ENCODE measurements around the gene TLR5.

Gene TLR5

DNA sequence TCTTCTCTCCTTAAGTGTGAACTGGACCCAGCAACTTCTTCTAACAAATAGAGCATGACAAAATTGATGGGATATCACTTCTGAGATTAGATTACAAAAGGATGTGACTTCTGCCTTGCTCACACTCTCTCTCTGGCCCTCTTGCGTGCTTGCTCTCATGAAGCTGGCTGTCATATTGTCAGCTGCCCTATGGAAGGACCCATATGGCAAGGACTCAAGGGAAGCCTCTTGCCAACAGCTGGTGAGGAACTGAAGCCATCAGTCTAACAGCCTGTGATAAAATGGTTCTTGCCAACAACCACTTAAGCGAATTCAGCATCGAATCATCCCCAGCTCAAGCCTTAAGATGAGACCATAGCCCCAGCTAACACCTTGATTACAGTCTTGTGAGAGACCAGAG, 4.8 kb upstream of the TLR5 start:
- H3K4me3 ChIP-seq (ENCODE audit: low read depth, low read length): no peak overlapping the region

DNA sequence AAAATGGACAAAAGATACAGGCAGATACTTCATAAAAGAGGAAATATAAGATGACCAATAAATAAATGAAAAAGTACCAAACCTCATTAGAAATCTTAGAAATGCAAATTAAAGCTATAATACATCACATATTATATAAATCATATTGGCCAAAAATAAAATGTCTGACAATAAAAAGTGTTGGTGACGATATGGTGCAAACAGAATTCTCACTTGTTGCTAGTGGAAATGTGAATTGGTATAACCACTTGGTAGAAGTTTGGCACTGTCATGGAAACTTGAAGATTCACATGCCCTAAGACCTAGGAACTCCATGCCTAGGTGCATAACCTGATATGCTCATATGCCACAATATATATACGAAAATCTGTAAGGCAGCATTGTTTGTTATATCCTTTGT, 4.4 kb upstream of the TLR5 start:
- no peak overlapping the region for H3K4me3 ChIP-seq (ENCODE audit: low read depth, low read length)

DNA sequence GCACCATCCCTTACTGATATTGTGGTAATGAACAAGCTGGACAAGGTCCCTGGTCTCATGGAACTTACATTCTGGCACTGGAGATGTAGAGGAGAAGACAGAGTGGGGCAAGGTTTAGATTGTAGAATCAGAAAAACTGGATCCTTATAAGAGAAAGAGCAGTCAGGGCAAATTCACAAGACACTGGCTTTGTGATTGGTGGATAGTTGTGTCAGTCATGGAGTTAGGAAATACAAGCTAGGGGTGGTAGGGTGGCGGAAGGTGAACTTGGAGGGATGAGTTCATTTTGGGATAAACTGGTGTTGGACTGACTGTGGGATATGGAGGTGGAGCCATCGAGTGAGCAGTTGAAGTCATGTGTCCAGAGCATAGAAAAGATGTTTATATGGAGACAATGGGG, 3.7 kb upstream of the TLR5 start:
- H3K4me3 ChIP-seq (ENCODE audit: low read depth, low read length): no peak overlapping the region

DNA sequence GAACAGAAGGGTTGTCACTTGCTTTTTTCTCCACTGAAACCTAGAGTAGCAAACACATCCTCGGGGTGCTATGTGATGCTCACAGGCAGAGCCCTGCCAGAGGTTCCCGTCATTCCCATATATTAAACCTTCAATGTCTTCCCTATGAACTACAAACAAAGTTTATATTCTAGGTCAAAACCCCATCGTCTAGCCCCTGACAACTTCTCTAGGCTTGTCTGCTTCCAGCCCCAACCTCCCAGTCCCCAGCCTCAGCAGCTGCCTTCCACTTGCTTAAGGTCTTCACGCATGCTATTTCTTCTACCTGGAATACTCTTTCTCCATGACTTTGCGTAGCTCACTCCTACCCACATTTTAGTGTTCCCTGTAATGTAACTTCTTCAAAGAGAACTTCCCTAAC, 1.9 kb upstream of the TLR5 start:
- H3K4me3 ChIP-seq (ENCODE audit: low read depth, low read length): no peak overlapping the region

DNA sequence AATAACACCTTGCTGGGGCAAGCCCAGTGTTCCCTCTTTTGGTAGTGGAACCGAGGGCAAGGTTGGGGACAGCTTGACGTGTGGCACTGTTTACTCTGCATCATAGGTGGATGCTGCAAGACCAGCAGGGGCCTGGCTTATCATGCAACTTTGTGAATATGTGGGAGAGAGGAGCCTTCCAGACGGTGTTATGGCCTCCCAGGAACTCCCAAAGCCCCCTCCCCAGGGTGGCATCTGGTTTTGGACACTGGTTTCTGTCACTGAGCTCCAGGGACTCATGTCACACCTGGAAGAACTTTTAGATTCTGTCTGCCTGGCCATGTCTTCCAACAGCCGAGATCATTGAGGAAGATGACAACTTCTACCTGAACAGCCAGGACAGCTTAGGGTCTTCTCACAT, 1.4 kb upstream of the TLR5 start:
- H3K4me3 ChIP-seq (ENCODE audit: low read depth, low read length): no peak overlapping the region

DNA sequence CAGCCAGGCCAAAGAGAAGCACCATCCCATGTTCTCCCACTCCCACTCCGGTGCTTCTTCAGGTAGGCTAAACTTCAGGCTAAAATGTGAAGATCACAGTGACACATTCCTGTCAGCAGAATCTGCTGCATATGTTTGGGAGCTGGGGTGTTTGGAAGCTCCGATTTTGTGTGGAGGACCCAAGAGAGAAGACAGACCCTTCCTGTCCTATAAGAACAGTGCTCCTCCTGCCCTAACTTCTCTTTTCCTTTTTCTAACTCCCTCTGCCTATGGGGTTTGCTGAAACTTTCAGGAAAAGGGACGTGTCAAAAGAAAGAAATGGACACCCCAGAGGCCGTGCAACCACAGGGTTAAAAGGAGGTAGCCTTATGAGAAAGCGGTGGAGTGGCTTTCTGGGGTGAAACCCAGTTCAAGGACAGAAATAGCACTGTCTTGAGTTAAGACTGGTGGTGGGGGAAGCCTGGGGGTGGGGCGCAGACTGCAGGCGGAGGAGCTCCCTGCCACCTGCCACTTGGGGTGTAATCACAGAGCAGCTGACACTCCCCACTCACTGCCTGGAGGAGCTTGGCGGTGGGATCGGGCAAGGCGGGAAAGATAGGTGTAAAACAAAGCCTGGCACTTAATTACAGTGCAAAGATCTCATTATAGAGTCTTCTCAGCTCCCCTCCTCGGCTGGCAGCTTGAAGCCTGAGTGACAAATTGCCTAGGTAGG, 645 bp upstream of the TLR5 start:
- peak overlapping the region; percentile 48 for H3K4me3 ChIP-seq (ENCODE audit: low read depth, low read length)

DNA sequence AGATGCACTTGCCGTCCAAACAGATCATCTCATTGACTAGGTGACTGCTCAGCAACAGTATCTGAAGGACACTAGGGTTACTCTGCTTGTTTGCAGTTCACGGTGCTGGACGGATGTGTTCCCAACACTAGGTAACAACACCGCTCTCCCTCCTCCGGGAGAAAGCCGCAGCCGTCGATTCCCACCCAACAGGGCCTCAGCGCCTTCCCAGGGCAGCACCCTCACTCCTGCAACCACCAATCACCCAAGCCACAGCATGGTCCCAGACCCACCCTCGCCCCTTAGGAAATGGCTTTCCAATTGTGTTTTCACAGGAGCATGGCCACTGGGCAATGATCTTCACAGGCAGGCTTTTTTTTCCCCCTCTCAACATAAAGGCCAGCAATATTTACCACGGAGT, 779 bp downstream of the TLR5 start:
- no peak overlapping the region for H3K4me3 ChIP-seq (ENCODE audit: low read depth, low read length)

DNA sequence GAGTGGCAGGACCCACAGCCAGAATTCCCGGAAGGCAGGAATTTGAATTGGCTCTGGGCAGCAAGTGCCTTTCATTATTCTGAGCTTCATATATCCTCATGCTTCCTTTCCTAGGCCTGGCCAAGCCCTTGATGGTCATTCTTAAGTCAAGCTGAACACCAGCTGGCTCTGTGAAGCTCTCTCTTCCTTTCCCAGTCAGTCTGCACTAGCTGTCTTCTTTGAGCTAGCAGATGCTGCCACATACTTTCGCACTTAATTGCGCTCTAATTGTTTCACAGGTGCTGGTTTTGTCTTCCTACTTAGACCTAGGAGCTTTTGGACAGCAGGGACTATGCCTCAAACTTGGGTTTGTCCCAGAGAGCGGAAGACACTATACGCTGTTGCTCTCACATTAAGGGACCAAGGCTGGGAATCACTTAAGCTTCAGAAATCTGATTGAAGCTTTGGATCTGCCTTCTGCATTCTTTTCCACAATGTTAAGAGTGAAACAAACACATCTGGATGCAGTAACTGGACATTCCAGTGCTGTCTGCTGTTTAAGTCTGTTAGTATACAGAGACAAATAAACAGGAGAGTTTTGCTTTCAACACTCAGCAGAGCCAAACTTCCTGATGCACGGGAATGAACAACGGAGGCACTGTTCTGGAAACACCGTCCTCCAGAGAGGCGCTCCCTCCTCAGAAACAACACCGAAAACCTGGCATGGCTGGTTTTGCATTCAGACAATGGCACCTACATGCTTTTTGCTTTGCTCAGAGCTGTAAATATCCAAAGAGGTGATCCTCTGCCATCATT, 2.2 kb downstream of the TLR5 start:
- H3K4me3 ChIP-seq (ENCODE audit: low read depth, low read length): no peak overlapping the region

DNA sequence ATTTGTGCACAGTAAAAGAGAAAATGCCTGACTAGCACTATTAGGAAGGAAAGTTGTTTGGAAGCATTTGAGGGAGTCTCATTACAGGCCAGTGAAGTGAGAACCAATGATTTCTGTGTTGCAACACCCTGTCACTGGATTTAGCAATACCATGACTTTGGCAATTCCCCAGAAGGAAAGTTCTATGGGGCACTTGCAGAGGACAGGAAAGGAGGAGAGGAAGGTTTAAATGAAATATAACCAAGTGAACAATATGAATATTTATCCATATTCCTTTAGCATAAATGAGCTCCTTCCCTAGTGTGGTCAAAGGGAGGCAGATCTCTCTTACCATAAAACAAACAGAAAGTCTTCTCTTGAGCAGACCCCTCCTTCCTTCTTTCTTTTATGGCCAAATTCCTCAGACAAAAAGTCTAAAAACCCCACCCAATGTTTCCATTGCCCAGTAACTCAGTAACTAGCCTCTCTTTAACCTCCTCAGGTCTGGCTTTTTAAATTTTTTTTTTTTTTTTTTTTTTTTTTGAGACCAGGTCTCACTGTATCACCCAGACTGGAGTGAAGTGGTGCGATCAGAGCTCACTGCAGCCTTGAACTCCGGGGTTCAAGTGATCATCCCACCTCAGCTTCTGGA, 5.5 kb downstream of the TLR5 start:
- H3K4me3 ChIP-seq (ENCODE audit: low read depth, low read length): no peak overlapping the region

DNA sequence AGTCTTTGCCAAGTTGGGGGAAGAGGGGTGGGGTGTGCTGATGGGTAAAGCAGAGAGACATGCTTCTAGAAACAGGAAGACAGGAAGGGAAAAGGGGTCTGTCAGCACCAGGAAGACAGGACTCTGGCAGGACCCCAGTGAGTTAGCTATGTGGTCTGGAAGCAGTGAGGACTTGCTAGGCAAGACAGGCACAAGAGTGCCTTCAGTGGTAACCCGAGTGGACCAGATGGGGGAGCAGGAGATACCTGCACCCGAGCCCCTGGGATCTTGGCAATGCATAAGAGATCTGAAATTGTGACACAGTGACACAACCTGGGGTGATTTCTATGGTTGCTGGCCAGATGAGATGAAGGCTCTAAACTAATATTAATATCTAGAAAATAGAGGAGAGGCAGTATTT, 7.0 kb downstream of the TLR5 start:
- H3K4me3 ChIP-seq (ENCODE audit: low read depth, low read length): no peak overlapping the region

DNA sequence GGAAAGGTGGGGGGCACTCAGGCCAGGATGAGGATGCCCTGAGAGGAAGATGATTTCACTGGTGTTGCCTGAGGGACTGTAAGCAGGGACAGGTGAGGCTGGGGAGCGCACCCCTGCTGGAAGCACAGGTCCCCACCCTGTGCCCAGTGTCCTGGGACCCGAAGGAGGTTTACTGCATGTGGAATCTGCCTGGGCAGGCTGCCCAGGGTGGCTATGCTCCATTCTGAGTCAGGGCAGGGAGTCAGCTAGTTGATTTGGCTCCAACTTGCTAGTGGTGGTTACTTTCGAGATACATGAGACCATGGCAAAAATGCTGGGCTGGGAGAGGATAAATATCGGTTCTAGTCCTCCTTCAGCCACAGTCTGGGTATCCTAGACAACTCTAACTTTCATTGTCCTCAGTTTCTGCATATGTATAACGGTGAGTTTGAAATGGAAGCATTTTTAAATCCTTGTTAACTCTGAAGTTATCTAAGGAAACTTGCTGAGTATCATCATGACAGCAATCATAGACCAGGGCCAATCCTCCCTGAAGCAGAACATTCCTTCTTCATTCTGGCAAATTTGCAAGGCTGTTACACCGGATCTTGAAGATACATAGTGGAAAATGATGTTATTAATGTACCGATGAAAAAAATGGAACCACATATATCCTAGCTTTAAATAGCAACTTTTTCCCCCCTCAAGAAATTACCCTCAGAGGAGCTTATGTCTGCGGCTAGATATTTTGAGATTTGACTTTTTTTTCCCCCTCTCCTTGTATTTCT, 7.7 kb downstream of the TLR5 start:
- H3K4me3 ChIP-seq (ENCODE audit: low read depth, low read length): no peak overlapping the region

DNA sequence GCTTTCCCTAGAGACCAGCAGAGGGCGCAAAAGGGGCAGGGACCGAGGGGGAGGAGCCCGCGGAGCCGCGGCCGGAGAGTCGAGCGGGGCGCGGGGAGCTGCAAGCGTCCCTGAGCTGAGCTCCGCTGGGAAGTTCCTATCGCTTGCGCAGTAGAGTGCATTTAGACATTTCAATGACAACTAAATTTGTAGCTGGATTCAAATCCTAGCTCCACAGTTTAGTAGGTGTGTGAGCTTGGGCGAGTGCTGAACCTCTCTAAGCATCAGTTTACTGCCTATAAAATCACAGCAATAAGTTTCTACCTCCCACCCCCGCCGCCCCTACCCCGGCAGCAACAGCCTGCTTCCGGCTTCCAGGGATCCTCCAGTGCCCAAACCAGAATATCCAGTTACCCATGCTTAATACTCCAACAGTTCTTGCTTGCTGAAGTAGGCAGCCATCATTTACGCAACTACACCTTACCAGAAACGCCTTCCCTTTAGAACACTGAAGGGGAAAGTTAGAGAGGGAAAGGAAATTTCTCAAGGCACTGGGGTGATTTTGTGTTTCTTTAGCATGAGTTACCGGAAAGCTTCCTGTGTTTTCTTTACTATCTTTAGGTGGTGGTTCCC, 9.1 kb downstream of the TLR5 start:
- H3K4me3 ChIP-seq (ENCODE audit: low read depth, low read length): peak overlapping the region; percentile 45

DNA sequence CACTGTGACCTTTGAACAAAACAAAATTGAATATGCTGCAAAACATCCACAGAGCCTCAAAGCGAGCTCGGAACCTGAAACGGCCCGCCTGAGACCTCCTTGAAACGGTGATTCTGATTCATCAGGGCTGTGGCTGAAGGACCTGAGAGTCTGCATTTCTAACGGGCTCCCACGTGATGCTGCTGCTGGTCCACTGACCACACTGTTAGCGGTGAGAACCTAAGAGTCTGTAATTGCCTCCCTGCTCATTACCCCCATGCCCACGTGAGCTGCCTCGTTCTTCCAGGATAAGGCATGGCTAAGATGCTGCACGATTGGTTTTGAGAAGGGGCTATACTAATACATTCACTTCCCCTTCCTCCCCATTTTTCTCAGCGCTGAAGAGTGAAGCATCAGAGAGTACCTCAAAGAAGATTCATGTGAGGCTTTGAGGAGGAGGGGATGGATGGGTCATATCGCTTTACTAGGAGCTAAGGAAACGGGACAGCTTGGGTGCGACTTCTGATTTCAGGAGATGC, 9.7 kb downstream of the TLR5 start:
- no peak overlapping the region for H3K4me3 ChIP-seq (ENCODE audit: low read depth, low read length)

DNA sequence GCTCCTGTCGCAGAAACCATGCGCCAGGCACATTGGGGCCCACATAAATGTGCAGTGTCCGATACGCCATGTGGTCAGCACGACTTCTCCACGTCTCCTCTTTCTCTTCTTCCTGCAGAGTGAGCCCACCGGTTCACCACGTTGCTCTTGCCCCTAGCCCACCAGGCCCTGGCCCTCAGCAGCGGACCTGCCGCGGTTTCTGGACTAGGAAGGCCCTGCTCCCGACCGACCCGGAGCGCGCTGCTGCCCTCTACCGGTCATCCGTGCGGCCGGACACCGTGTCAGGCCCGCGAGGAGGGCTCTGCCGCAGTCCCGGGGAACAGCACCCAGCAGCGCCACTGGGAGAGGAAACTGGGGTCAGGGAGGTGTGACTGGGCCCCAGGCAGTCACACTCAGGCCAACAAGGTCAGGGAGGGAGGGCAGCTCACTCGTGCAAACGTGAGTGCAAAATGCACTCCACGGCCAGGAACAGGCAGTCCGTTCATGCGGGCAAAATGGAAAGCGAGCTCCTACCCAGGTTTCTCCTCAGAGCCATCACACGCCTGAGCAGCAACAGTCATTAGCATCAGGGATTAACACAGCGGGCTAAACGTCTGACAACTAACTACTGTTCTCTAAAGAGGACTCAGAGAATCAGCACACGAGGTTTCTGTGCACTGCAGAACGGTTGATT, 13.7 kb downstream of the TLR5 start:
- no peak overlapping the region for H3K4me3 ChIP-seq (ENCODE audit: low read depth, low read length)

DNA sequence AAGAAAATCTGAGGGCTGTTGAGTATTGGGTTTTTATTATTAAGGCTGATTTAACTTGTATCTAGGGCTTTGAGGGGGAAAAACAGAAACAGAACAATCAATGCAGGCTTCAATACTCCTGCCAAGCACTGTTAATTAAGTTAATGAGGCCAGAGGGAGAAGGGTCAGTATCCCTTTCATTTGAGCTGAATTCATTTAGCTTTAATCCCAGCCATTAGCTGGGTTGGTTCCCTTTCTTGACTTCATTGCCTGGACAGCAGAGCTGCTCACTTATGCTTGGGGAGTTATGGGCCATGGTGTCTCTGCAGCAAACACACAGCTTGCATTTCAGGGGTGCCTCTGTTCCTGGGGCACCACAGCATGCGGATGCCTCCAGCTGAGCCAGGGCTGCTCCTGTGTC, 16.3 kb downstream of the TLR5 start:
- no peak overlapping the region for H3K4me3 ChIP-seq (ENCODE audit: low read depth, low read length)

DNA sequence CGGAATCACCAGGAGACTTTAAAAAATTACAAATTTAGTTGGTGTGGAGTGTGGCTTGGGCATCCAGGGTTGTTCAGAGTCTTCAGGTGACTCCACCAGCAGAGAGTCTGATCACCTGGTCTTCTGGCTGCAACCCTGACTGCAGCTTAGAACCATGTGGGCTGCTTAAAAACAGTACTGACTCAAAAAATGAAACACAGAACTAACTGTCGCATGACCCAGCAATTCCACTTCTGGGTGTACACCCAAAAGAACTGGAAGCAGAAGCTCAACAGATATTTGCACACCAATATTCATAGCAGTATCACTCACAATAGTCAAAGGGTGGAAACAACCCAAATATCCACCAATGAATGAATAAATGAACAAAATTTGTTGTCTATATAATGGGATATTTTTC, 17.3 kb downstream of the TLR5 start:
- no peak overlapping the region for H3K4me3 ChIP-seq (ENCODE audit: low read depth, low read length)

DNA sequence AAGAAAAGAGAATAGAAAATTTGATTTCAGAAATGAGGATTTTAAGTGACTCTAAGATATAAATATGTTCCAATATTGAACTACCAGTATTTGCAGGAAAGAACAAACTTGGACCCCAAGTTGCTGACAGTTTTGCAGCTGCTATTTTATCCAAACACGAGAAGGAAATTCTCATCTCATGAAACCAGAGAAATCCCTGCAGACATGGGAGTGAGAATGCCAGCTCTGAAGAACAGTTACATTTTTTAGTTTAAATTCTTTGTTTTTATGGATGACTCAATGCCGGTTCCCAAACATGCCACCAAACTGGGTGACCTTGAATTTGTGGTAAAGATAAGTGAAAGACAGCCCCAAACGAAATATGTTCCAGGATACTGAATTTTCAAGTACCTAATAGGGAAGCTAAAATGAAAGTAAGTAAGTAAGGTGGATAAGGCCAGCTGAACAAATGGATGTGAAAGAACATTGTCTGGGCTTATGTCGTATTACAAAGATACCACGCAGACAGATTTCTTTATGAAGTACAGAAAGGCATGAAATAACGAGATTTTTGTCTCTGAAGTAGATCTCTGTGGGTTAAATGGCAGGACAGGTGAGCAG, 19.9 kb downstream of the TLR5 start:
- H3K4me3 ChIP-seq (ENCODE audit: low read depth, low read length): no peak overlapping the region

DNA sequence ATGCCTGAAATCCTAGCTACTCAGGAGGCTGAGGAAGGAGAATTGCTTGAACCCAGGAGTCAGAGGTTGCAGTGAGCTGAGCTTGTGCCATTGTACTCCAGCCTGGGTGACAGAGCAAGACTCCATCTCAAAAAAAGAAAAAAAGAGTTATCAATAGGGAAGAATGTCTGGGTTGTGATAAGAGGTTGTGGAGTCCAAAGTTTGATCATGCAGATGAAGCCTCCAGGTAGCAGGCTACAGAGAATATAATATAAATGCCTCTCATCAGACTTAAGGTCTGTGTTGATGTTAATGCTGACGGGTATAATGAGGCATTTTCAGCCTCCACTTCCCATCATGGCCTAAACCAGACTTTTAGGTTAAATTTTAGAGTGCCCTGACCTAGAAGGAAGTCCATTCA, 24.6 kb downstream of the TLR5 start:
- H3K4me3 ChIP-seq (ENCODE audit: low read depth, low read length): no peak overlapping the region

DNA sequence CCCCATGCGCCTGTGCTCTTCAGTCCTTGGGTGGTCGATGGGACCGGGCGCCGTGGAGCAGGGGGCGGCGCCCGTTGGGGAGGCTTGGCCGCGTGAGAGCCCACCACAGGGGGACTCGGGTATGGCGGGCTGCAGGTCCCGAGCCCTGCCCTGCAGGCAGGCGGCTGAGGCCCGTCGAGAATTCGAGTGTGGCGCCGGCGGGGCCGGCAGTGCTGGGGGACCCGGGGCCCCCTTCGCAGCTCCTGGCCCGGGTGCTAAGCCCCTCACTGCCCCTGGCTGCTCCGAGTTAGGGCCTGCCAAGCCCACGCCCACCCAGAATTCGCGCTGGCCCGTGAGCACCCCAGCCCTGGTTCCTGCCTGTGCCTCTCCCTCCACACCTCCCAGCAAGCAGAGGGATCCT, 26.1 kb downstream of the TLR5 start:
- no peak overlapping the region for H3K4me3 ChIP-seq (ENCODE audit: low read depth, low read length)

DNA sequence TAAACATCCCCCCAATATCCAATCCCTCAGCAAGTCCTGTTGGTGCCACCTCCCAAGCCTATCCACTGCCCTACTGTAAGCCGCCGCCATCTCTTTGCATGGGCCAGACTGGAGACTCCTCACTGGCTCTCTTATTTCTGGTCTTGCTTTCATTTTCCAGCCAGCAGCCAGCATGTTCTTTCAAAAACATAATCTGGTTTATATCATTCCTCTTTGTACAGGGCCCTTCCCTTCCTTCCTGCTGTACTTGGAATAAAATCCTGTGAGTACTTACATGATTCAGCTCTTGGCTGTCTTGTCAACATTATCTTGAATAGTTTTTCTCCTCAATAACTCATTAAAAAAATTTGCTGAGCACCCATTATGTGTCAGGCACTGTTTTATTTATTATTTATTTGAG, 28.2 kb downstream of the TLR5 start:
- H3K4me3 ChIP-seq (ENCODE audit: low read depth, low read length): no peak overlapping the region

All from iPS-11a (cell line).